GM18505 (cell line): ENCODE measurements around the gene GOT2.
"Not testable (repeated sequence)": the region's sequence is repeated elsewhere in the genome, so short reads cannot be mapped to it uniquely, and the experiment has no call there.

Experiments used
- ATAC-seq: cut with Tn5 transposase; IDR thresholded peaks from one replicate; pipeline ENCODE4 v1.9.1; 2021; ENCODE audit not compliant: unreplicated experiment
- POLR2A ChIP-seq: IDR thresholded peaks from 4 replicates; pipeline ENCODE4 v1.6.1; 2011; ENCODE audit warnings: borderline replicate concordance; ENCODE audit not compliant: insufficient read depth, insufficient read length; ENCODE audit errors: extremely low read depth

Gene GOT2

DNA sequence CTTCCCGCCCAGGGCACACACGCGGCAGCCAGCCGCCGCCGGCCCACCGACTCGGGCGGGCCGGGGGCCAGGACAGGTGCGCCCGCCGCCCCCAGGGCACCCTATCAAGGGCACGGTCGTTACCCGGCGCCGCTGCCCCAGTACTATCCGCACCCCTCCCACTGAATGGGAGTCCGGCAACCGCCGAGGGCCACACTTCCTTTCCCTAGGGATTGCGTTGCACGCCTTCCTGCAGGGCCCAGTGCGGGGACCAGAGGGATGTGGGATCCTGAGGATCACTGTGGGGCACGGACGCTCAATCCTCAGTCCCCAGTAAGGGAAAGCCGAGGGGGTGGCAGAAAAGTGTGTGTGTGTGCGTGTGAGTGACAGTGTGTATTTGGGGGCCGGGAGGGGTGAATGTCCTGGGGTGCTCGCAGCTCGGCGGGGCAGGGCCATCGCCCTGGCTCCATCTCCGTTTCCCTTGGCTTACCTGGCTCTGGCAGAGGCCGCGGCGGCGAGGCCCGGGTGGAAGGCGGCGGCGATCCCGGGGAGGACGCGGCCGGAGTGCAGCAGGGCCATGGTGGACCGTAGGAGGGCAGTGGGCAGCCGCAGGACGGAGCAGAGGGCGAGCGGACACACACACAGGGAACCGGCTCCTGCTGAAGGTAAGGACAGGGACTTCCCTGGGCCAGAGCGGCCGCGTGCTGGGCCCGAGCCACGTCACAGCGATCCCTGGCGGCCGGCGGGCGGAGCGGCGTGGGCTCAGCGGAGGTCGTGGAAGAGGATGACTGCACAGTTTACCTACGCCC is at the start of gene GOT2:
Gene GOT2, minus strand, starts transcription at position 646 of the 788 bp plus-strand sequence. Its CDS starts 88 bp downstream, at position 558.
- ATAC-seq: peak; percentile 91
- peak; percentile 70 for TF ChIP-seq POLR2A

DNA sequence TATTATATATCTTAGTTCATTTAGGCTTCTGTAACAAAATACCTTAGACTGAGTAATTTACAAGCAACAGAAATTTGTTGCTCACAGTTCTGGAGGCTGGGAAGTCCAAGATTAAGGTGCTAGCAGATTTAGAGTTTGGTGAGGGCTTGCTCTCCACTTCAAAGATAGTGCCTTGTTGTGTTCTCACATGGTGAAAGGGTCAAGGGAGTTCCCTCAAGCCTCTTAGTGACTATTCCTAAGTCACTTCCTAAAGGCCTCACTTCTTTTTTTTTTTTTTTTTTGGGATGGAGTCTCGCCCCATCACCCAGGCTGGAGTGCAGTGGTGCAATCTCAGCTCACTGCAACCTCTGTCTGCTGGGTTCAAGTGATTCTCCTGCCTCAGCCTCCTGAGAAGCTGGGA is 45.2 kb upstream of the GOT2 start:
- not testable (repeated sequence) for ATAC-seq

DNA sequence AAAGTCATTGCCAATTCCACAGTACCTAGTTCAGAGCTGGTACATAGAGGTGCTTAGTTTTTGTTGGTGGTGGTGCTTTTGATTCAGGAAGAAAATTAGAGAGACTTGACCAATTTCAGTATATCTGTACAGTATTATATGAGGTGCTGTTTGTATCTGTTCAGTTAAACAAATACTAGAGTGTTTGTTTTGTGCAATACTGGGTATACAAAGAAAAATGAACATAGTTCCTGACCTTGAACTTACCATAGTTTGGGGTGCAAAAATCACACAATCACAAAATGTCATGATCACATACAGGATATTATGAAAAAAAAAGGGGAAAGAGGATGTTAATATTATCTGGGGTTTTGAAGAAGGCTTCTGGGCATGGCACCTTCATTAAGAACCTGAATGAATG is 39.8 kb upstream of the GOT2 start:
- no peak for TF ChIP-seq POLR2A
- no peak for ATAC-seq

DNA sequence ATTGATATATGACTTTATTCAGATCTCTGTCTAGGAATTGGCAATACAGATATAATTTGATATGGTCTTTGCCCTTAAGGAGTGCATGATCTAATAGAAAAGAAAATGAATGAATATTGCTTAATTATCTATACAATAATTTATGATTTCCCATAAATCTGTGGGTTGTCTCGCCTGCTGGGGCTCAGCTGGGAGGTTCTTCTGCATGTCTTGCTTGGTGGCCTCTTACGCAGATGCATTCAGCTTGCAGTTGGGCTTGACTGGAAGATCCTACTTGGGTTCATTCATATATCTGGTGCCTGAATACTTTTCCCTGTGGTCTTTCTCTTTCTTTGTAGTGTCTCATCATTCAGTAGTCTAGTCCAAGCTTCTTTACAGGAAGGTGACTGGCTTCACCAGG is 34.0 kb upstream of the GOT2 start:
- ATAC-seq: no peak
- TF ChIP-seq POLR2A: no peak

DNA sequence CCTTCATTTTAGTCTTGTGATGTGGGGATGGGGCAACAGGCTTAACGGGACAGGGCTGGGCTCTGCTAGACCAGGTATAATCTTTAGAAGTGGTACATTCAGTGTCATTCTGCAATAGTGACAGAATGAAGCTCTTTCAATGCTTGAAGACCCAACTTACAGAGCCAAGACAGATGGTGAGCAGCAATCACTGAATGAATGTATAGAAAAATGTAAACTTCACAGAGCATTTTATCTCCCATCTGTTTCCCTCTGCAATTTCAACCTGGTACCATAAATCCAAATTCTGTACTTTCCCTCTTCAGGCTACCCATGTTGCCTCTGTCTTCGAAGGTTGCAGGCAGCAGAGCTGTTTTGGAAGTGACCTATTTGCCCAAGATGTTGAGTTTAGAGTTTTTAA is 33.5 kb upstream of the GOT2 start:
- no peak for ATAC-seq
- TF ChIP-seq POLR2A: no peak

DNA sequence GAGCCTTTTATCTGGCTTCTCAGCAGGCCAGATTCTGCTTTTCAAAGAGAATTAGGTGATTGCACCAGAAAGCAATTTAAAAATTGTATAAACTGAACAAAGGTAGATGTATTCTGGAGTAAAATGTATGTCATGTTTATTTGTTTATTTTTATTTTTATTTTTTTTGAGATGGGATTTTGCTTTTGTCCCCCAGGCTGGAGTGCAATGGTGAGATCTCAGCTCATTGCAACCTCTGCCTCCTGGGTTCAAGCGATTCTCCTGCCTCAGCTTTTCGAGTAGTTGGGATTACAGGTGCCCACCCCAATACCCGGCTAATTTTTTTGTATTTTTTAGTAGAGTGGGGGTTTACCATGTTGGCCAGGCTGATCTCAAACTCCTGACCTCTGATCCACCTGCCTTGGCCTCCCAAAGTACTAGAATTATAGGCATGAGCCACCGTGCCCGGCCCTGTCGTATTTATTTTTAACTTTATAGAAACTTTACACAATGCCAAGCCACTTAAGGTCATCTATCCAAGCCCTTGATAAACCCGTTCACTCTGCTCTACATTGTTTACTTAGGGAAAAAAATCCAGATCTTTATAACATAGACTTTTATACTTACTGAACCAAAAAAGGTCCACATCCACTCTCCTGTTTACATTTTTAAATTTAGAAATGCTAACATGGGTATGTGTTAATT is 22.7 kb upstream of the GOT2 start:
- ATAC-seq: no peak
- TF ChIP-seq POLR2A: no peak

DNA sequence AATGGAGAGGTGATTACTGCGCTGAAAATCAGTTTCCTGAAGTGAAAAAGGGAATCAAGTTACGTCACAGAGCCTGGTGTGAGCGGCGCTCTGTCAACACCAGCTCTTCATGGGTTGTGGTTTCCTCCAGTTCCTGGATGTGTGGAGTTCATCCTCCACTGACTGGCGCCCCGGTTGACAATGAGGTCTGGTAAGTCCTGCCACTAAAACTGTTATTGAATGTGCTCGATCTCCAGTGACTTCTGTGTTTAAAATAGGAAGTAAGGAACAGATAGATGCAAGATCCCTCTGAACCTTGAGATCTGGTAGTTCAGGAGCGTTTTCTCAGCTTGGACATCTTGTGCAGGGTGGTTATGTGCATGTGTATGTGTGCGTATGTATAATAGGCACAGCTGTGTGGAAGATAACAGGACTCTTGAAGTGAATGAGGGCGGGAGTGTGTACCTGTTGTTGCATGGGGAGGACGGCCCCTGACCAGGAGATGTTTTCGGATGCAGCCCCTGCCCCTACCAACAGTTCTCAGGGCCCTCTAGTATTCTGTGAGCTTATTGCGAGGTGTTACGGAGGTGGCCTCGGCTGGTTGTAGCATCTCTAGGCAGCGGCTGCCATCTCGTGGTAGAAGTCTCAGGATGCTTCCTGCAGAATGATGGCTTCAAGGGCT is 22.0 kb upstream of the GOT2 start:
- no peak for TF ChIP-seq POLR2A
- peak; percentile 95 for ATAC-seq

DNA sequence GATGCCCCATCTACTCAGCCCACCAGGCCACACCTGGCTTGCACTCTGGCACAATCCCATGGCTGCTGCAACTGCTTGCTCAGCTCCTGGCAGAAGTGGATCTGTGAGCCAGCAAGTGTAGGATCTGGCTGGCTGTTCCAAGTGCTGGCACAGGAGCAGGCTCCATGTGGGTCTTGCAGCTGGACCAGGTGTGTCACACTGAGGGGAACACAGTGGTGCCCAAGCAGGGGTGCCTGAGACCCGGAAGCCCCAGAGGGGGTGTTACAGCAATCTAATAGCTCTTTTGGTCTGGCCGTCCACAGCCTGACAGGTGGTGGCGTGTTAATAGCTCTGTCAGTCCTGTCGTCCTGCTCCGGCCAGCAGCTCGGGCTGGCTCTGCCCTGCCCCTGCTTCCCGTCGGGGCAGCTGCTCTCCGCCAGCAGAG is 19.6 kb upstream of the GOT2 start:
- TF ChIP-seq POLR2A: no peak
- ATAC-seq: no peak

DNA sequence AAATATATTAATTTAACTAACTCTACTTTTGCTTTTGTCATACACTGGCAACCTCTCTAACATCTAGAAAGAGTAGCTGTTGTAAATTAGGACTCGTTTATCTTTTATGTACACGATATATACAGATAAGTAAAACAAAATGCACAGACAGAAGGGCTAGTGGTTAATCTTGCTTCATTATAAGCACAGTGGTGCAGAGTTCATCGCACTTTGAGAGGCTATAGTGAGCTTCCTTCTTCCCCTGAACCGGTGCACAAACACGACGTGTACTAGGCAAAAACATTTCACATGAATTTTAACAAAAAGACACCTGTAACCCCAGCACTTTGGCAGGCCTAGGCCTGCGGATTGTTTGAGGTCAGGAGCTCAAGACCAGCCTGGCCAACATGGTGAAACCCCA is 10.4 kb upstream of the GOT2 start:
- TF ChIP-seq POLR2A: no peak
- no peak for ATAC-seq

DNA sequence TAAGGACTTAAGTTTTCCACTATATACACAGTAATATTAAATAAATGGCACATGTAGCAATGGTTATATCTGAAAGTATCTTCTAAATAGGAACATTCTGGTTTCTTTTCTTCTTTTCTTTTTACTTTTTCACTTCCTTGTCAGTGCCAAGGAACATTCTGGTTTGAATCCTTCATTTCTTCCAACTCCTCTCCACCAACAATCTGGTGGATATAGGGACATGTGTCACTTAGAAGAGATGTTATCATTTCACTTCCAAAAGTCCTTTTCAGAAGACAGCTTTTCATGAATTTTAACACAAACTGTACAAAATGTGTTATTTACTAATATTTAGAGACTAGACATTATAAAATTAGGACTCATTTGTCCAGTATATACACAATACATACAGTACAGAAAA is 7.9 kb upstream of the GOT2 start:
- ATAC-seq: no peak
- no peak for TF ChIP-seq POLR2A

DNA sequence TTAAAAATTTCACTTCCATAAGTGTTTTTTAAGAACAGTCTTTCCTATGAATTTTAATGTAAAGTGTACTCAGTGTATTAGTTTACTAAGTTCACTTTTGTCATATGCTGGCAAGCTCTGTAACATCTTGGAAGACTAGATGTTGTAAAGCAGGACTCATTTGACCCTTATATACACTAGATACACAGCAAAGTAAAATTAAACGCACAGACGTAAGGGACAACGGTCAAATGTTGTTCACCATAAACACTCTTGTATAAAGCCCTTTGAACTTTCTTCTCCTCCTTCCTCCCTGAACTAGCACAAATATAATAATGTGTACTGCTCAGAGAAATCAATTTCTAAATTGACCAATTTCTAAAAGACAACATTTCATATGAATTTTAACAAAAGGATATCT is 7.0 kb upstream of the GOT2 start:
- ATAC-seq: no peak
- no peak for TF ChIP-seq POLR2A

DNA sequence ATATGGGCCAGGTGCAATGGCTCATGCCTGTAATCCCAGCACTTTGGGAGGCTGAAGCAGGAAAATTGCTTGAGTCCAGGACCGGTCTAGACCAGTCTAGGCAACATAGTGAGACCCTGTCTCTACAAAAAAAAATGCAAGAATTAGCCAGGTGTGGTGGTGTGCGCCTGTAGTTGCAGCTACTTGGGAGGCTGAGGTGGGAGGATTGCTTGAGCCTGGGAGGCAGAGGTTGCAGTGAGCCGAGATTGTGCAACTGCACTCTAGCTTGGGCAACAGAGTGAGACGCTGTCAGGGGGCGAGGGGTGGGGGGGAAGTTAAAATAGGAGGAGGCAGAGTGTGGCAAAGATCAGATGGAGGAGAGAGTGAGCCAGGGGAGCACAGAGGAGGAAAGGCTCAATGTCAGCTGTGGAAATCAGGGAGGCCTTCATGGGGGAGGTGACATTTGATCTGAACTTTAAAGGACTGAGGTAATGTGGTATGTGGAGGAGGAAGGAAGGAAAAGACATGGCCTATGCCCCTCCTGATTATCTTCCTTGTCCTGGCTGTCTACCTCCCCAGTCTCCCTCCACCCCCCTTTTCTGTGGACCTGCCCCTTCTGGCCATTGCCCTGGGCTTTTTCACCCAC is 4.7 kb upstream of the GOT2 start:
- no peak for TF ChIP-seq POLR2A
- ATAC-seq: no peak

DNA sequence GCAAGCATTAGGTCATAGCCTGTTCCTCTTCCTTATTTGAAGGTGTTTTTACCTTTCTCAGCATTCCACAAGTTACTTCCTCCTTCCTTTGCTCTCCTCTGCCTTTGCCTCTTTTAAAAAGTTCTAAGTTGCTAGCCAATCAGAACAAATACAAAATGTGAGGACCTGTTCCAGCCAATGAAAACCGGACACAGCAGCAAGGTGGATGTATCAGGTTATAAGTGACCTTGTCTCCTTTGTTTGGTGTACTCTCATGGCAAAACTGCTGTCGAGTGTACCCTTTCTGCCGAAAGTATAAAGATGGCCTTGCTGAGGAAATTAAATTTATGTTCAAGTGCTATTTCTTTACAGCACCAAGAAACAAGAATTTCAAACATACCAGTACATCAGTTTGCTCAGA is 2.2 kb upstream of the GOT2 start:
- not testable (repeated sequence) for ATAC-seq

DNA sequence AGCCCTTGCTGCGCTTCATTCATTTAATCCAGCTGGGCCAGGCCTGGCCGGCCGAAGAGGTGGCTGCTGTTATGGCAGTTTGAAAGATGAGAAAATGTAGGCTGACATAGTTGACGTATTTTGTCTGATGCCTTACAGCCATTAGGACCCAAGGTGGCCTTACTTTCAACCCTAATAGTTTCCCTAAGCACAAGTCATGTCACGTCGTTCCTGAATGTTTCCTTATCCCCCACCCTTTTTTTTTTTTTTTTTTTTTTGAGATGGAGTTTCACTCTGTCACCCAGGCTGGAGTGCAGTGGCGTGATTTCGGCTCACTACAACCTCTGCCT is 307 bp upstream of the GOT2 start:
- TF ChIP-seq POLR2A: no peak
- no peak for ATAC-seq

DNA sequence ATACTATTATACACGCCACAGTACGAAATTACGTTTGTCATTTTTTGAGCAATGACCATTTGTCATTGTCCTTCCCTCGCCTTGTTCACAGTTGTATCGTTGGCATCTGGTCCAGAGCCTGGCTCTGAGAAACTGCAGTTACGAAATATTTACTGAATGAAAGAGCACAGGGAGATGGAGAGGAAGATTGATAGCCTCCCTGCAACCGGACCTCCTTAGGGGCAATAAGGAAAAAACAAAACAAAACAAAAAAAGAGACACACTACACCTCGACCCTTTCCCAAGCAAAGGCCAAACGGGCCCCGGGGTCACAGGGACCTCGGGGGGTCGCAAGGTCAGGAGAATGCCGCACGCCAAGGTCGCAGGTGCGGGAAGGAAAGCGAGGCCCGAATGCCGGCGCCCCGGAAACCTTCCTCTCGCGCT is 857 bp downstream of the GOT2 start:
- no peak for TF ChIP-seq POLR2A
- no peak for ATAC-seq
